OCI-M2 (cell line): ENCODE results near the gene IPO8.

Experiments used
- DNase-seq: peaks from one replicate; lab custom pipeline; 2025; ENCODE audit not compliant: unreplicated experiment; lab: John Stamatoyannopoulos, UW

Gene IPO8

GRCh38 chr12:30695199-30696102 is at the start of gene IPO8:
IPO8 (minus strand) TSS chr12:30695869; CDS start chr12:30695647, 222 bp downstream.
- DNase-seq: no peak

GRCh38 chr12:30744321-30744720 is 48.7 kb upstream of the IPO8 start:
- DNase-seq: no peak

GRCh38 chr12:30740274-30740673 is 44.6 kb upstream of the IPO8 start:
- no peak for DNase-seq

DNA sequence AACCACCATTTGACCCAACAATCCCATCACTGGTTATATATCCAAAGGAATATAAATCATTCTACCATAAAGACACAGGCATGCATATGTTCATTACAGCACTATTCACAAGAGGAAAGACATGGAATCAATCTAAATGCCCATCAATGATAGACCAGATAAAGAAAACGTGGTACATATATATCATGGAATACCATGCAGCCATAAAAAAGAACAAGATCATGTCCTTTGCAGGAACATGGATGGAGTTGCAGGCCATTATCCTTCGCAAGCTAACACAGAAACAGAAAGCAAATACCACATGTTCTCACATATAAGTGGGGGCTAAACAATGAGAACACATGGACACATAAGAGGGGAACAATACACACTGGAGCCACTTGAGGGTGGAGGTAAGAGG is 43.4 kb upstream of the IPO8 start:
- DNase-seq: no peak

- DNase-seq: no peak
Observed at GRCh38 chr12:30732954-30733637, 37.4 kb upstream of the IPO8 start.

DNA sequence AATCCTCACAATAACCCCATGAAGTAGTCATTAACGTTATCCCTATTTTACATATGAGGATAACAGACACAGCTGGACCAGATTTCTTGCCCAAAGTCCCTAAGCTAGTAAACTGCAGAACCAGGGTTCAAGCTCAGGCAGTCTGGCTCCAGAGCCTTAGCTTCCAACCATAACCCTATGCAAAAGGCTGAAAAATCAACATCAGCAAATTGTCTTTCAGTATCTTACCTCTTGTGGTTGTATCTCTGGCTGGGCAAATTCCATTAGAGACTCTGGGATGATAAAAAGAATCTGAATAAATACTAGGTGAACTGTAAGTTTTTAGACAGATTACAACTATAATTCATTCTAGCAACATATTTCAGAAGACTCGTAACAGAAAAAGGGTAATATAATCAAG is 34.3 kb upstream of the IPO8 start:
- DNase-seq: no peak

- DNase-seq: no peak
Observed at GRCh38 chr12:30729547-30729946, 33.9 kb upstream of the IPO8 start.

- DNase-seq: no peak
Observed at GRCh38 chr12:30726647-30727046, 31.0 kb upstream of the IPO8 start.

DNA sequence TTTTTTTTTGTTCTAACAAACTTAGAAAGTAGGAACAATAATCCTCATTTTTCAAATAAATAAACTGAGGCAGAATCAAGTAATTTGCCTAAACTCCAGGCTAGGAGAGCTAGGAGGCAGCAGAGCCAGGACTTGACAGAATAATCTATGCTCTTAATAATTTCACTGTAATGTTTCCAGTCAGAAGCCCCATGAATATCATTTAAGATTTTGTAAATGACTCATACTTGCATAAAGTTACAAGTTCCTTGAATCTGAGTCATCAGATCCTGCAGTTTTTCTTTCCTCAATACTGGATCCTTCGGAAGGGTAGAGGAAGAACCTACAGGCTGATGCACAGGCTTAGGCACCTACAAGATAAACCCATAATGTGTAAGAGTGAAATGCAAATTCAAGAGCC is 30.1 kb upstream of the IPO8 start:
- no peak for DNase-seq

GRCh38 chr12:30719060-30719459 is 23.4 kb upstream of the IPO8 start:
- no peak for DNase-seq

GRCh38 chr12:30707613-30708342 is 12.1 kb upstream of the IPO8 start:
- no peak for DNase-seq

DNA sequence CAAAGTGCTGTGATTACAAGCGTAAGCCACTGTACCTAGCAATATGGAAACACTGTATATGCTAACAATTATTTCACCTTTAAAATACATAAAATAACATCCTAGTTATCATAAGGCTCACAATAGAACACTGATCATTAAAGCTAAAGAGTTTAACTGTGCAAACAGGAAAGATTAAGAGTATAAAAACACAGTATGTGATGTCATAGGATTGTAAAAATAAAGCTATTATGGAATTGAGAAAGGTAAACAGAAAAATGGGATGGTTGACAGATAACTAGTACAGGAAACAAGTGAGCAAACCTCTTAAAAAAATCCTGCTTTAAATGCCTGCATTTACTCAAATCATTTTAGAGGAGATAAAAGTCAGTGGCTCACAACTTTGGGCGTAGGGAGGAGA is 10.8 kb upstream of the IPO8 start:
- DNase-seq: no peak

GRCh38 chr12:30701056-30701455 is 5.4 kb upstream of the IPO8 start:
- DNase-seq: no peak

- DNase-seq: no peak
Observed at GRCh38 chr12:30700216-30700900, 4.7 kb upstream of the IPO8 start.

- DNase-seq: no peak
Observed at GRCh38 chr12:30698346-30698745, 2.7 kb upstream of the IPO8 start.

- no peak for DNase-seq
Observed at GRCh38 chr12:30696943-30697342, 1.3 kb upstream of the IPO8 start.

DNA sequence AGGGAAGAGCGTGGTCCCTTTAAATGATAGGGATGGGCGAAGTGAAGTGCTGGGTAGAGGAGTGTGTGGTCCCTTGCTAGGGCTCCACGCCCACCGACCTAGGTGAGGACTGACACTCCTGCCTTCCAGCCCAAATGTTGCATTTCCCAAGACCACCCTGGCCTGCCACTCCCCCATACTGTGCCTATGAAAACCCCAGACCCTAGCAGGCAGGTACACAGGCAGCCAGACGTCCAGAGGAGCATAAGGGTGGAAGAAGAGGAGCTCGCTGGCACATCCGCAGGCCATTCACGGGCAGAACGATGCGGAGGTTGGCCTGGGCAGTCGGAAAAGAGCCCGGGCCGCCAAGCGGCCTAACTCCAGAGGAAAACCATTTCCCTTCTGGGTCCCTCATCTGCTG is 817 bp upstream of the IPO8 start:
- DNase-seq: no peak

- no peak for DNase-seq
Observed at GRCh38 chr12:30696103-30696408, 387 bp upstream of the IPO8 start.

DNA sequence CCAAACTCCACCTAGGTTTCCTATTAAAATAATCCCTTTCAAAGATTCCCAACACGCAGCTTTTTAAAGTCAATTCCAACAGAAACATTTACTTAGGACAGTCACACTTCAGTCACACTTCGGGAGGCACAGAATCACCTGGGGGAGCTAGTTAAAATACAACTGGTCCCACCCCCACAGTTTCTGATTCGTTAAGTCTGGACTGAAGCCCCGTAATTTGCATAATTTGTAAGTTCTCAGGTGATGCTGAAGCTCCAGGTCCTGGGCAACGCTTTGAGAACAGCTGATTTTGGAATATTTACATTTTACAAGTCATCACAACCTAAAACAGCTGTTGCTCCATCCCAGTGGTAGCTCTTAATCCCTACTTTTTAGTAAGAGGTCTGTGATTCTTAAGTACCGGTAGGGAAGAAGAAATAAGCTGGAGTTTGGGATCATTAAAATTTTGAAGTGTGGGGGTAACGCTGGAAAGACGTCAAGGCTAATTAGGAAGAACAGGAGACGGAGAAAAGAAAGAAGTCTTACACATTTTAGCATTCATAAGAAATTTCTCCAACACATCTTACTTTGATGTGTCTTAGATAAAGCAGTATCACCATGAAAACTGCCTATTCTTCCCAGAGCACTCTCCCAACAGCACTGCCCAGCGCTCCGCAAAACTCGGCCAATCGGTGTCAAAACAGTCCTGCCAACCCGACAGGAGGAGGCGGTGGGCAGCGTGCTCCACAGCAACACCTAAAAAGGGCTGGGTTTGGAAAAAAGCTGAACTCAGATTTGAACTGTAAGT is 1.1 kb downstream of the IPO8 start:
- no peak for DNase-seq

- no peak for DNase-seq
Observed at GRCh38 chr12:30692470-30692869, 3.2 kb downstream of the IPO8 start.
